ENCODE results near the gene FBXL5.

The FBXL5 gene

GRCh38 chr4:15655223-15656037 is at the start of gene FBXL5:
Gene FBXL5, minus strand, starts transcription at chr4:15655357. Its CDS starts 70 bp downstream, at chr4:15655287.
- H3K9me2 ChIP-seq (replicated peaks; ENCODE audit: insufficient read depth, low read length): no peaks in the 10 kb centered on the region
- peak within 1 kb of the TSS; percentile 99 for H2AFZ ChIP-seq (ENCODE audit: low read depth, low read length, severe bottlenecking)
- peak within 1 kb of the TSS; percentile 70 for H3K4me3 ChIP-seq (ENCODE audit: insufficient read depth, low read length, poor library complexity, severe bottlenecking)
- H3K27me3 ChIP-seq (ENCODE audit: low read length): no peaks in the 10 kb centered on the region
- TF ChIP-seq EZH2phosphoT487 (conservative IDR thresholded peaks at IDR 0.05; ENCODE audit: low read length) (no peak), CTCF (IDR thresholded peaks at IDR 0.05; ENCODE audit: insufficient read depth, low read length, poor library complexity, severe bottlenecking) (no peak)
- peak within 1 kb of the TSS; percentile 74 for H3K9ac ChIP-seq (ENCODE audit: low read length)
- H4K20me1 ChIP-seq (ENCODE audit: low read depth, low read length): peaks cover 3% of the 10 kb centered on the region; the same call in 1 of the 2 replicates
- H3K36me3 ChIP-seq (ENCODE audit: low read length): no peaks in the 10 kb centered on the region
- peaks cover 31% of the 10 kb centered on the region for H3K79me2 ChIP-seq (ENCODE audit: insufficient read depth, low read length)
- H3K4me2 ChIP-seq (ENCODE audit: low read depth, low read length, poor library complexity, severe bottlenecking): peak within 1 kb of the TSS; percentile 92
- H3K27ac ChIP-seq (ENCODE audit: low read depth, low read length): peak within 1 kb of the TSS; percentile 72
- H3K9me3 ChIP-seq (ENCODE audit: insufficient read depth, low read length): no peaks in the 10 kb centered on the region
- H3F3A ChIP-seq (ENCODE audit: insufficient read depth): peaks cover 24% of the 10 kb centered on the region

- H3K9me2 ChIP-seq (replicated peaks; ENCODE audit: insufficient read depth, low read length): no peaks in the 10 kb centered on the region
- no peak overlapping the region for H3K4me3 ChIP-seq (ENCODE audit: insufficient read depth, low read length, poor library complexity, severe bottlenecking)
- no peaks in the 10 kb centered on the region for H3K9me3 ChIP-seq (ENCODE audit: insufficient read depth, low read length)
- no peaks in the 10 kb centered on the region for H3K79me2 ChIP-seq (ENCODE audit: insufficient read depth, low read length)
- no peaks in the 10 kb centered on the region for H4K20me1 ChIP-seq (ENCODE audit: low read depth, low read length)
- no peaks in the 10 kb centered on the region for H3F3A ChIP-seq (ENCODE audit: insufficient read depth)
- no peaks in the 10 kb centered on the region for H3K27me3 ChIP-seq (ENCODE audit: low read length)
- no peak overlapping the region for H2AFZ ChIP-seq (ENCODE audit: low read depth, low read length, severe bottlenecking)
- H3K4me2 ChIP-seq (ENCODE audit: low read depth, low read length, poor library complexity, severe bottlenecking): no peak overlapping the region
- H3K27ac ChIP-seq (ENCODE audit: low read depth, low read length): no peak overlapping the region
- no peak for TF ChIP-seq EZH2phosphoT487 (conservative IDR thresholded peaks at IDR 0.05; ENCODE audit: low read length)
- no peak for TF ChIP-seq CTCF (IDR thresholded peaks at IDR 0.05; ENCODE audit: insufficient read depth, low read length, poor library complexity, severe bottlenecking)
- no peak overlapping the region for H3K9ac ChIP-seq (ENCODE audit: low read length)
- no peaks in the 10 kb centered on the region for H3K36me3 ChIP-seq (ENCODE audit: low read length)
These were observed 49.0 kb upstream of the FBXL5 start for GRCh38 chr4:15704129-15704528.

- no peaks in the 10 kb centered on the region for H4K20me1 ChIP-seq (ENCODE audit: low read depth, low read length)
- H3K79me2 ChIP-seq (ENCODE audit: insufficient read depth, low read length): no peaks in the 10 kb centered on the region
- no peak overlapping the region for H3K9ac ChIP-seq (ENCODE audit: low read length)
- H3K27me3 ChIP-seq (ENCODE audit: low read length): no peaks in the 10 kb centered on the region
- H3K27ac ChIP-seq (ENCODE audit: low read depth, low read length): no peak overlapping the region
- H3K36me3 ChIP-seq (ENCODE audit: low read length): no peaks in the 10 kb centered on the region
- no peak overlapping the region for H3K4me2 ChIP-seq (ENCODE audit: low read depth, low read length, poor library complexity, severe bottlenecking)
- no peaks in the 10 kb centered on the region for H3F3A ChIP-seq (ENCODE audit: insufficient read depth)
- no peak overlapping the region for H2AFZ ChIP-seq (ENCODE audit: low read depth, low read length, severe bottlenecking)
- H3K9me2 ChIP-seq (replicated peaks; ENCODE audit: insufficient read depth, low read length): no peaks in the 10 kb centered on the region
- no peaks in the 10 kb centered on the region for H3K9me3 ChIP-seq (ENCODE audit: insufficient read depth, low read length)
- TF ChIP-seq CTCF (IDR thresholded peaks at IDR 0.05; ENCODE audit: insufficient read depth, low read length, poor library complexity, severe bottlenecking) (no peak), EZH2phosphoT487 (conservative IDR thresholded peaks at IDR 0.05; ENCODE audit: low read length) (no peak)
- no peak overlapping the region for H3K4me3 ChIP-seq (ENCODE audit: insufficient read depth, low read length, poor library complexity, severe bottlenecking)
These were observed 48.3 kb upstream of the FBXL5 start for GRCh38 chr4:15703439-15703838.
